SK-N-MC (cell line): Measurements from ENCODE around the gene IPO13.

ENCODE experiments used
- DNase-seq: peaks from one replicate; pipeline ENCODE4 v3.0.0-alpha.2; 2011; ENCODE audit warnings: low read depth, low spot score
- H3K27ac ChIP-seq: fragments of 200-600 bp; sonication (generic); 2 replicates; pipeline ENCODE4 v1.5.1; 2016; ENCODE audit warnings: mixed run types
- H3K36me3 ChIP-seq: fragments of 200-600 bp; sonication (generic); 2 replicates; pipeline ENCODE4 v1.6.1; 2017; ENCODE audit warnings: antibody characterized with exemption, low read length, mixed read lengths; ENCODE audit not compliant: insufficient read depth
- H3K4me3 ChIP-seq: fragments of 200-600 bp; sonication (generic); 2 replicates; pipeline ENCODE4 v1.5.1; 2016
- H3K9ac ChIP-seq: fragments of 200-600 bp; sonication (generic); 2 replicates; pipeline ENCODE4 v1.8.0; 2017; ENCODE audit warnings: mixed run types, mixed read lengths; ENCODE audit not compliant: insufficient read length
- H3K9me3 ChIP-seq: fragments of 200-600 bp; sonication (generic); 2 replicates; pipeline ENCODE4 v1.6.1; 2017; ENCODE audit warnings: low read depth, mild to moderate bottlenecking, antibody characterized with exemption, low read length, moderate library complexity, mixed read lengths
- EZH2 ChIP-seq: fragments of 200-600 bp; sonication (generic); IDR thresholded peaks from one replicate; pipeline ENCODE4 v1.6.1; 2017; ENCODE audit warnings: antibody characterized with exemption
- FOXP2 ChIP-seq: optimal IDR thresholded peaks from 2 replicates; pipeline ENCODE3; 2011; ENCODE audit warnings: mild to moderate bottlenecking, moderate library complexity; ENCODE audit not compliant: insufficient read depth; ENCODE audit errors: extremely low read length, control extremely low read depth
- POLR2AphosphoS5 ChIP-seq: IDR thresholded peaks from 2 replicates; pipeline ENCODE4 v1.6.1; 2012; ENCODE audit warnings: mild to moderate bottlenecking, low read depth, low read length, borderline replicate concordance

The IPO13 gene

DNA sequence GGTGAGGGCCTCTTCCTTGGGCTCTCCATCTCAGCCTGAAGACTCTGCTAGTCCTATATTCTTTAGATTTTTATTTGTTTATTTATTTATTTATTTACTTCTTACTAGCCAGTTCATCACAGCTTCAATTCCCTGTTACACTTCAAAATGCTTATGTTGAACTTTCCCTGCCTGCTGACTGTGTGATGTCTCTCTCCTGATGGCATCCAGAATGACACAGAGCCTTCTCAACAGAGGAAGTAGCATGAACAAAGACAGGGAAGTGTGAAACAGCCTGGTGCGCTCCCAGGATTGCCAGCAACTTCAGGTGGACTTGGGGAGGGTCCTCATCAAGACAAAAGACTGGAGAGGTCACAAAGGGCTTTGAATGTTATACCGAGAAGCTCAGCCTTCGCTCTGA is 4.3 kb upstream of the IPO13 start:
- H3K27ac ChIP-seq = no peak overlapping the region
- no peak for TF ChIP-seq POLR2AphosphoS5
- no peak for TF ChIP-seq FOXP2
- no peak for DNase-seq
- no peak overlapping the region for H3K9ac ChIP-seq
- no peaks in the 10 kb centered on the region for H3K9me3 ChIP-seq
- H3K4me3 ChIP-seq = no peak overlapping the region
- no peaks in the 10 kb centered on the region for H3K36me3 ChIP-seq

DNA sequence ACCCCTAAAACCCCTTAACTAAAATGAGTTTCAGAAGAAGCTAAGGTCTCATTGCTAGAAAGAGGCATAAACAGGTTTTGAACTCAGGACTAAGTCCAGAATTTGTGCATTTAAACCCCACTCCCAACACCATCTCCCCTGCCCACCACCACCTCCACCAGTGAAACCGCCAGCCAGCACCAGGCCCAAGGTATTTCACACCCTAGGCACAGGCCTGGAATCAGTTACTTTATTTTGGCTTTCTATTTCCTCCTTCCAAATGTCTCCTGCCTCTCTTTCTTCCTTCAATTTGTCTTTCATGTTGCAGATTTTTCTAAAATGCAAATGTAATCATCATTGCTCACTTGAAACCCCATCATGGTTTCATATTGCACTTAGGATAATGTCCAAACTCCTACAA is 1.9 kb upstream of the IPO13 start:
- no peak for DNase-seq
- H3K27ac ChIP-seq = no peak overlapping the region
- H3K9ac ChIP-seq = no peak overlapping the region
- H3K4me3 ChIP-seq = 0 out of 2 replicates have a peak overlapping the region, but pooled peaks have one; percentile 25
- TF ChIP-seq POLR2AphosphoS5 (no peak), EZH2 (no peak), FOXP2 (no peak)
- H3K9me3 ChIP-seq = no peaks in the 10 kb centered on the region
- H3K36me3 ChIP-seq = peaks cover 6% of the 10 kb centered on the region

DNA sequence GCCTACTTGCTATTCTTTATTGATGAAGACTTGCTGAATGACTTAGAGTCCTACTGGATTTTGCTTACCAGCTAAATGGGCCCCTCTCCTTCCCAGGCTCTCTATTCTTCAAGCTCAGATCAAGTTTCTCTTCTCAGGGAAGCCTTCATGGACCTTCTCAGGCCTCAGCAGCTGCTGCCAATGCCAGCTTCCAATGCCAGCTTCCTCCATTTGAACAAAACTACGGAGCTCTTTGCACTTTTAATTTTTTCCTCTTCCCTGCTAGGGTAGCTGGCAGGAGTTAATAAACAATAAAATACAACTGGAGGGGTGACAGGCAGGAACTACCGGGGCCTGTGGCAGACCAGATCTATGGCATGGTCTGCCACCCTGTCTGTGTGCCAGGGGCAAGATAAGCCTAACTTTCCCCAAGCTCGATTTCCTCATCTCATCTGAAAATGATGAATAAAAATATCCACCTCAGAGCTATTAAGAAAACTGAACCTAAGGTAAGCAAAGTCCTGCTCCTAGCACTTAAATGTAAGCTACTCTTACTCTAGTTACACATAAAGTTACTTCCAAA is 995 bp upstream of the IPO13 start:
- Histone ChIP-seq H3K9me3 (no peaks in the 10 kb centered on the region), H3K9ac (peak overlapping the region; percentile 98), H3K4me3 (peak overlapping the region; percentile 98), H3K36me3 (peaks cover 10% of the 10 kb centered on the region), H3K27ac (peak overlapping the region; percentile 80)
- DNase-seq = no peak
- TF ChIP-seq POLR2AphosphoS5 (no peak), FOXP2 (no peak), EZH2 (no peak)

GRCh38 chr1:43947061-43947873 is 517 bp downstream of the IPO13 start:
- Histone ChIP-seq H3K9ac (peak overlapping the region; percentile 98), H3K9me3 (no peaks in the 10 kb centered on the region), H3K4me3 (peak overlapping the region; percentile 98), H3K36me3 (peaks cover 10% of the 10 kb centered on the region), H3K27ac (0 out of 2 replicates have a peak overlapping the region, but pooled peaks have one; percentile 97)
- DNase-seq = no peak
- TF ChIP-seq FOXP2 (no peak), POLR2AphosphoS5 (no peak), EZH2 (no peak)

- Histone ChIP-seq H3K9me3 (no peaks in the 10 kb centered on the region), H3K27ac (no peak overlapping the region), H3K9ac (peak overlapping the region; percentile 98), H3K4me3 (peak overlapping the region; percentile 98), H3K36me3 (peaks cover 10% of the 10 kb centered on the region)
- no peak for TF ChIP-seq FOXP2
- no peak for TF ChIP-seq POLR2AphosphoS5
- no peak for TF ChIP-seq EZH2
- DNase-seq = no peak
Measured at GRCh38 chr1:43947874-43948437, 1.2 kb downstream of the IPO13 start.

GRCh38 chr1:43949678-43950077 is 2.9 kb downstream of the IPO13 start:
- no peak overlapping the region for H3K9ac ChIP-seq
- H3K4me3 ChIP-seq = no peak overlapping the region
- H3K27ac ChIP-seq = no peak overlapping the region
- no peak for DNase-seq
- TF ChIP-seq FOXP2 (no peak), EZH2 (no peak), POLR2AphosphoS5 (no peak)
- H3K36me3 ChIP-seq = peaks cover 10% of the 10 kb centered on the region
- no peaks in the 10 kb centered on the region for H3K9me3 ChIP-seq

GRCh38 chr1:43951021-43951985 is 4.6 kb downstream of the IPO13 start:
- Histone ChIP-seq H3K36me3 (peaks cover 10% of the 10 kb centered on the region), H3K9ac (no peak overlapping the region), H3K27ac (no peak overlapping the region), H3K4me3 (no peak overlapping the region), H3K9me3 (no peaks in the 10 kb centered on the region)
- DNase-seq = no peak
- TF ChIP-seq POLR2AphosphoS5 = no peak; the same call in 1 of the 2 replicates
- no peak for TF ChIP-seq FOXP2
- no peak for TF ChIP-seq EZH2
